Right lobe of liver (tissue), 4 donors: ENCODE measurements around the gene ACO1.

Experiments used
- POLR2A ChIP-seq: fragments of 450-650 bp; IDR thresholded peaks from one replicate; pipeline ENCODE4 v1.6.1; 2017; ENCODE audit warnings: antibody characterized with exemption, mild to moderate bottlenecking
- TF ChIP-seq, protein P1 (sequence below), 4 donors: fragments of 200-600 bp in 3 of 4; fragments of 450-650 bp in 1 of 4; IDR thresholded peaks; one replicate each; pipeline versions ENCODE4 v1.5.1 to v1.8.0; 2016 to 2022; ENCODE audit warnings: antibody characterized with exemption in 4 of 4, mild to moderate bottlenecking in 2 of 4
- donor health status: DM: no; HTN: no; CAD: no.
- donor health status: DM: no; HTN: no; CAD: no.
- donor health status: DM: no; HTN: yes; CAD: no.

DNA sequence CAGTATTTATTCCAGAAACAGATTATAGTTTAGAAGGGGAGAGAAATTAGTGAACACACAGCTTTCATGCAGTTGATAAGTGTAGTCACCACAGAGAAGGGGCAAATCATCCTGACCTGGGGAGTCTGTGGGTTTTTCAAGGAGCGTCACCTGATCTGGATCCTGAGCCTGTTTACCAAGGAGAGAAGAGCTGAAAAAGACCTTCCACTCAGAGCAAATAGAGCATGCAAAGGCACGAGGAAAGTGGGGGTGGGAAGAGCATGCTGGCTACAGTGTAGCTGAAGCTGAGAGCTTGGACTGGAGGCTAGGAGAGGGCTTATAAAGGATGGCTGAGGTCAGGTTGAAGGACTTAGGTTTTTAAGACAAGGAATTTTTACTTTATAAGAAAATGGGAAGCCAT, 30.4 kb downstream of the ACO1 start:
- no peak for TF ChIP-seq POLR2A
- TF ChIP-seq, protein P1, sequence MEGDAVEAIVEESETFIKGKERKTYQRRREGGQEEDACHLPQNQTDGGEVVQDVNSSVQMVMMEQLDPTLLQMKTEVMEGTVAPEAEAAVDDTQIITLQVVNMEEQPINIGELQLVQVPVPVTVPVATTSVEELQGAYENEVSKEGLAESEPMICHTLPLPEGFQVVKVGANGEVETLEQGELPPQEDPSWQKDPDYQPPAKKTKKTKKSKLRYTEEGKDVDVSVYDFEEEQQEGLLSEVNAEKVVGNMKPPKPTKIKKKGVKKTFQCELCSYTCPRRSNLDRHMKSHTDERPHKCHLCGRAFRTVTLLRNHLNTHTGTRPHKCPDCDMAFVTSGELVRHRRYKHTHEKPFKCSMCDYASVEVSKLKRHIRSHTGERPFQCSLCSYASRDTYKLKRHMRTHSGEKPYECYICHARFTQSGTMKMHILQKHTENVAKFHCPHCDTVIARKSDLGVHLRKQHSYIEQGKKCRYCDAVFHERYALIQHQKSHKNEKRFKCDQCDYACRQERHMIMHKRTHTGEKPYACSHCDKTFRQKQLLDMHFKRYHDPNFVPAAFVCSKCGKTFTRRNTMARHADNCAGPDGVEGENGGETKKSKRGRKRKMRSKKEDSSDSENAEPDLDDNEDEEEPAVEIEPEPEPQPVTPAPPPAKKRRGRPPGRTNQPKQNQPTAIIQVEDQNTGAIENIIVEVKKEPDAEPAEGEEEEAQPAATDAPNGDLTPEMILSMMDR (IDR thresholded peaks at IDR 0.05): no peak
